ENCODE data around the gene CIZ1.
"Not testable (repeated sequence)": the region's sequence is repeated elsewhere in the genome, so short reads cannot be mapped to it uniquely, and the experiment has no call there.

Gene CIZ1

DNA sequence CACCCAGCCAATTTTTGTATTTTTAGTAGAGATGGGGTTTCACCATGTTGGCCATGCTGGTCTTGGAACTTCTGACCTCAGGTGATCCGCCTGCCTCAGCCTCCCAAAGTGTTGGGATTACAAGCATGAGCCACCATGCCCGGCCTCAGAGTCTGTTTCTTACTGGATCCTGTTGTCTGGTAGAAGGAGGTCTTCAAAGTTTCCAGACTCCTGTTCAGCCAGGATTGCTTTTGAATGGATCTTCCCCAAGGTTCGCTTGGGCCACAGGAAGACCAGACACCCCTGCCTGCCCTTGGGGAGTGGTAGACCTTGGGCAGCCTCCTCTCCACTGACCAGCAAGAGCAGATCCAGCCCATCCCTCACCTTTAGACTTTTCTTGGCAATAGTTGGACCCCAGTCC, 49.8 kb downstream of the CIZ1 start:
- ATAC-seq (ENCODE audit: low read depth) (no peak), DNase-seq (ENCODE audit: low spot score) (peak; percentile 6)
- Histone ChIP-seq H3K9me3 (ENCODE audit: severe bottlenecking) (no peaks in the 10 kb centered on the region), H3K4me1 (ENCODE audit: insufficient read depth, poor library complexity, severe bottlenecking) (peaks cover 20% of the 10 kb centered on the region), H3K27ac (ENCODE audit: poor library complexity, severe bottlenecking) (no peak overlapping the region), H3K4me3 (ENCODE audit: severe bottlenecking) (no peak overlapping the region), H3K27me3 (ENCODE audit: insufficient read depth, poor library complexity, severe bottlenecking) (no peaks in the 10 kb centered on the region), H3K36me3 (ENCODE audit: low read depth) (no peaks in the 10 kb centered on the region)
- no peak for TF ChIP-seq CTCF (IDR thresholded peaks at IDR 0.05; ENCODE audit: poor library complexity, severe bottlenecking)

DNA sequence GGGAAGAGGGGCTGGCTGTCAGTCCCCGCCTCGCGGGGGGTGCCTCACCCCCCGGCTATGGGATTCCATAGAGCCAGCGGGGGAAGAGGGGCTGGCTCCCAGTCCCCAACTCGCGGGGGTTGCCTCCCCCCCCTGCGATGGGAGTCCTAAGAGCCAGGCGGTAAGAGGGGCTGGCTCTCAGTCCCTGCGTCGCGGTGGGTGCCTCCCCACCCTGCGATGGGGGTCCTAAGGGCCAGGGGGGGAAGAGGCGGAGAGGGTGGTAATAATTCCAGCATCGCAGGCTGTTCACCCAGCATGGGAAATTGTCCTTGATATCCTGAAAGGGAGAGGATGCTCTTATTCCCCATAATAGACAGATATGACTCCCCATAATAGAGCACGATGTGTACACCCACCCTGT, 51.8 kb downstream of the CIZ1 start:
- peaks cover 15% of the 10 kb centered on the region for H3K4me1 ChIP-seq (ENCODE audit: insufficient read depth, poor library complexity, severe bottlenecking)
- no peak for TF ChIP-seq CTCF (IDR thresholded peaks at IDR 0.05; ENCODE audit: poor library complexity, severe bottlenecking)

DNA sequence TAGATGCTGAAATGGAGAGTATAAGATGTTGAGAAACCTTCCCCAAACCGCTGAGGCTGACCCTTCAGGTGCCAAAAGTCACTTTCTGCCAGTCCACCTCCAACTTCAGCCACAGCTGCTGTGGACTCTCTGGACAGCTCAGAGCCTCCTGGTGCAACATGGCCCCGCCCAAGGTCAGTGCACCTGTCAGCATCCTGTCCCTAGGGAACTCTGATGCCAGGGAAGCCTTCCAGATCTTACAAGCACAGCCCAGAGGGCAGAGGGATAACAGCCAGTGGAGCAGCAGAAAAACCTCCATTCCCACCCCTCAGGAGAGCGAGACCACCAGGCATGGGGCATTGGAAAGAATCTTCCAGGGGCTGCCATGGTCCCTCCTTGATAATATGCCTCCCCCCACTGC, 53.4 kb downstream of the CIZ1 start:
- ATAC-seq (ENCODE audit: low read depth) (no peak), DNase-seq (ENCODE audit: low spot score) (peak; percentile 30)
- Histone ChIP-seq H3K4me1 (ENCODE audit: insufficient read depth, poor library complexity, severe bottlenecking) (peaks cover 7% of the 10 kb centered on the region), H3K9me3 (ENCODE audit: severe bottlenecking) (no peaks in the 10 kb centered on the region), H3K27me3 (ENCODE audit: insufficient read depth, poor library complexity, severe bottlenecking) (no peaks in the 10 kb centered on the region), H3K27ac (ENCODE audit: poor library complexity, severe bottlenecking) (no peak overlapping the region), H3K4me3 (ENCODE audit: severe bottlenecking) (no peak overlapping the region), H3K36me3 (ENCODE audit: low read depth) (no peaks in the 10 kb centered on the region)
- TF ChIP-seq CTCF (IDR thresholded peaks at IDR 0.05; ENCODE audit: poor library complexity, severe bottlenecking) = no peak

More for the DNA sequence above, 51.8 kb downstream of the CIZ1 start:
- Histone ChIP-seq H3K27ac (ENCODE audit: poor library complexity, severe bottlenecking) (no peak overlapping the region), H3K9me3 (ENCODE audit: severe bottlenecking) (no peaks in the 10 kb centered on the region), H3K36me3 (ENCODE audit: low read depth) (no peaks in the 10 kb centered on the region), H3K27me3 (ENCODE audit: insufficient read depth, poor library complexity, severe bottlenecking) (no peaks in the 10 kb centered on the region), H3K4me3 (ENCODE audit: severe bottlenecking) (no peak overlapping the region)
- ATAC-seq (ENCODE audit: low read depth) (no peak), DNase-seq (ENCODE audit: low spot score) (peak; percentile 8)

- H3K4me1 ChIP-seq (ENCODE audit: insufficient read depth, poor library complexity, severe bottlenecking) = peaks cover 7% of the 10 kb centered on the region
- TF ChIP-seq CTCF (IDR thresholded peaks at IDR 0.05; ENCODE audit: poor library complexity, severe bottlenecking) = no peak
- no peak overlapping the region for H3K4me3 ChIP-seq (ENCODE audit: severe bottlenecking)
- no peaks in the 10 kb centered on the region for H3K27me3 ChIP-seq (ENCODE audit: insufficient read depth, poor library complexity, severe bottlenecking)
- H3K27ac ChIP-seq (ENCODE audit: poor library complexity, severe bottlenecking) = peak overlapping the region; percentile 8
- DNase-seq (ENCODE audit: low spot score) (peak; percentile 42), ATAC-seq (ENCODE audit: low read depth) (peak; percentile 85)
- H3K9me3 ChIP-seq (ENCODE audit: severe bottlenecking) = no peaks in the 10 kb centered on the region
- no peaks in the 10 kb centered on the region for H3K36me3 ChIP-seq (ENCODE audit: low read depth)
These were observed 54.3 kb downstream of the CIZ1 start for GRCh38 chr9:128136816-128137793.

DNA sequence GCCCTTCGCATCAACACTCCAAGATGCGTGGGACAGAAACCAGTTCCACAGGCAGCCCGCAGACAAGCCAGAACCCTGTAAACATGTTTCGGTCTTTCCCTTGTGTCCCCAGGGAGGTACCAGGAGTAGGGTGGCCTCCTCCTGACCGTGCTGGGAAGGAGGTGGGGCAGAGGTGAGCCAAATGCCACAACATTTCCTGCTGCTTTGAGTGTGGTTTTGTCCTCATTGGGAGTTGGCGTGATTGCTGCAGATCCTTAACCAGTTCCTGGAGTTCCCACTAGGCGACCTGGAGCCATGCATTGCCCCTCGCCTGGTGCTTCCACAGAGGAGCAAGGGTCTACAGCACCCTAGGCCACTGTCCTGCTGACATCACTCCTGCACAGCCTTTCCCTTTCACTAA, 55.8 kb downstream of the CIZ1 start:
- H3K27ac ChIP-seq (ENCODE audit: poor library complexity, severe bottlenecking); H3K27me3 ChIP-seq (ENCODE audit: insufficient read depth, poor library complexity, severe bottlenecking); H3K9me3 ChIP-seq (ENCODE audit: severe bottlenecking); DNase-seq (ENCODE audit: low spot score); ATAC-seq (ENCODE audit: low read depth); H3K4me1 ChIP-seq (ENCODE audit: insufficient read depth, poor library complexity, severe bottlenecking); H3K4me3 ChIP-seq (ENCODE audit: severe bottlenecking); H3K36me3 ChIP-seq (ENCODE audit: low read depth): not testable (repeated sequence)

GRCh38 chr9:128132139-128132538, 59.2 kb downstream of the CIZ1 start:
- not testable (repeated sequence) for H3K9me3 ChIP-seq (ENCODE audit: severe bottlenecking); H3K27ac ChIP-seq (ENCODE audit: poor library complexity, severe bottlenecking); H3K4me3 ChIP-seq (ENCODE audit: severe bottlenecking); H3K36me3 ChIP-seq (ENCODE audit: low read depth); DNase-seq (ENCODE audit: low spot score); ATAC-seq (ENCODE audit: low read depth); H3K27me3 ChIP-seq (ENCODE audit: insufficient read depth, poor library complexity, severe bottlenecking); H3K4me1 ChIP-seq (ENCODE audit: insufficient read depth, poor library complexity, severe bottlenecking)

DNA sequence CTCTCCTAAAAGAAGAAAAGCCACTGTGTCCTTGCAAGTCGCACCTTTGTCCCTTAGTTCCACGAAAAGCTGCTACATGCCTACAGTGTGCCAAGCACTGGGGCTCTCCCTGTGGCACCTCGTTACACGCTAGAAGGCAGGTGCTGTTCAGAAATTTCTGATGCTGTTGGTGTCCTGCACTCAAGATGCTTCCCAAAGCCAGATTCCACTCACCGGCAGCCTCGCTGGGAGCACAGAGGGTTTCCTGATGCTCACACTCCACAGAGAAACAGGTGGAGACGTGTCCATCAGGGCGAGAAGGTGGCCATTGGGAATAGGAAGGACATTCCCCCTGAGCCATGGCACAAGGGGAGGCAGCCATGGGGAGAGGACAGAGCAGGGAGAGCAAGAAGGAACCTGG, 60.0 kb downstream of the CIZ1 start:
- DNase-seq (ENCODE audit: low spot score); H3K27ac ChIP-seq (ENCODE audit: poor library complexity, severe bottlenecking); ATAC-seq (ENCODE audit: low read depth); H3K27me3 ChIP-seq (ENCODE audit: insufficient read depth, poor library complexity, severe bottlenecking); H3K4me3 ChIP-seq (ENCODE audit: severe bottlenecking); H3K36me3 ChIP-seq (ENCODE audit: low read depth); H3K4me1 ChIP-seq (ENCODE audit: insufficient read depth, poor library complexity, severe bottlenecking); H3K9me3 ChIP-seq (ENCODE audit: severe bottlenecking): not testable (repeated sequence)

- not testable (repeated sequence) for H3K36me3 ChIP-seq (ENCODE audit: low read depth); H3K9me3 ChIP-seq (ENCODE audit: severe bottlenecking); H3K27ac ChIP-seq (ENCODE audit: poor library complexity, severe bottlenecking); H3K27me3 ChIP-seq (ENCODE audit: insufficient read depth, poor library complexity, severe bottlenecking); ATAC-seq (ENCODE audit: low read depth); H3K4me1 ChIP-seq (ENCODE audit: insufficient read depth, poor library complexity, severe bottlenecking); H3K4me3 ChIP-seq (ENCODE audit: severe bottlenecking)
- peak; percentile 2 for DNase-seq (ENCODE audit: low spot score)
These were observed 60.7 kb downstream of the CIZ1 start for GRCh38 chr9:128130651-128131050.
